Smooth muscle cell (in vitro differentiated cells): ENCODE data around the gene RUNX3. TPM values are rescaled to one million over a fixed set of nuclear protein-coding genes. Genes with fewer than 3 reads are reported as not detected.

ENCODE experiments used
- DNase-seq: peaks from one replicate; lab custom pipeline; 2025; ENCODE audit not compliant: unreplicated experiment; lab: John Stamatoyannopoulos, UW
- H2AFZ ChIP-seq: fragments of 200-600 bp; sonication (generic); 2 replicates; pipeline ENCODE4 v1.6.0; 2016; ENCODE audit warnings: antibody characterized with exemption, low read depth, mild to moderate bottlenecking
- H3F3A ChIP-seq: fragments of 200-600 bp; sonication (generic); 2 replicates; pipeline ENCODE4 v1.6.0; 2017; ENCODE audit warnings: antibody characterized with exemption, low read depth
- H3K27ac ChIP-seq: fragments of 200-600 bp; sonication (generic); 2 replicates; pipeline ENCODE4 v1.5.1; 2016; ENCODE audit warnings: low read depth, mild to moderate bottlenecking
- H3K27me3 ChIP-seq: fragments of 200-600 bp; sonication (generic); 2 replicates; pipeline ENCODE4 v1.6.1; 2016; ENCODE audit warnings: low read depth, mild to moderate bottlenecking
- H3K36me3 ChIP-seq: fragments of 200-600 bp; sonication (generic); 2 replicates; pipeline ENCODE4 v1.5.1; 2016; ENCODE audit warnings: low read depth
- H3K4me1 ChIP-seq: fragments of 200-600 bp; sonication (generic); 2 replicates; pipeline ENCODE4 v1.5.1; 2016; ENCODE audit warnings: low read depth
- H3K4me2 ChIP-seq: fragments of 200-600 bp; sonication (generic); 2 replicates; pipeline ENCODE4 v1.6.0; 2016; ENCODE audit warnings: mild to moderate bottlenecking
- H3K4me3 ChIP-seq: fragments of 200-600 bp; sonication (generic); 2 replicates; pipeline ENCODE4 v1.5.1; 2016; ENCODE audit warnings: mild to moderate bottlenecking
- H3K79me2 ChIP-seq: fragments of 200-600 bp; sonication (generic); 2 replicates; pipeline ENCODE4 v1.6.0; 2016; ENCODE audit warnings: low read depth, mild to moderate bottlenecking
- H3K9ac ChIP-seq: fragments of 200-600 bp; sonication (generic); 2 replicates; pipeline ENCODE4 v1.6.0; 2016; ENCODE audit warnings: low read depth
- H3K9me3 ChIP-seq: fragments of 200-600 bp; sonication (generic); replicated peaks from 2 replicates; pipeline ENCODE4 v1.5.1; 2016; ENCODE audit warnings: low read depth
- H4K20me1 ChIP-seq: fragments of 200-600 bp; sonication (generic); 2 replicates; pipeline ENCODE4 v1.6.0; 2016; ENCODE audit warnings: low read depth
- WGBS: methylation state at CpG from one replicate; pipeline ENCODE4 v1.1.7; 2016; ENCODE audit warnings: low lambda C conversion rate; 5-methylcytosine and 5-hydroxymethylcytosine counted together
- polyA plus RNA-seq: library from polyadenylated mRNA; unstranded; fragments of >200 nt; fragmentation: Nextera tagmentation; extraction: Ambion mirVana; gene quantifications from 2 replicates; pipeline ENCODE4 v1.2.1, GENCODE V29; 2016
- total RNA-seq: library from RNA; depleted of rRNA; stranded (reverse); fragments of >200 nt; gene quantifications from 2 replicates; pipeline ENCODE4 v1.2.3, GENCODE V29; 2014
- TF ChIP-seq, protein P1 (sequence below): fragments of 200-600 bp; sonication (generic); IDR thresholded peaks from 2 replicates; pipeline ENCODE4 v1.5.1; 2017; ENCODE audit warnings: borderline replicate concordance, mild to moderate bottlenecking, antibody characterized with exemption; ENCODE audit not compliant: insufficient read depth, poor library complexity, severe bottlenecking

RUNX3 gene
- total and polyA plus RNA-seq, 2 experiments from 2014 or later, result 4.5 to 8.2 TPM

DNA sequence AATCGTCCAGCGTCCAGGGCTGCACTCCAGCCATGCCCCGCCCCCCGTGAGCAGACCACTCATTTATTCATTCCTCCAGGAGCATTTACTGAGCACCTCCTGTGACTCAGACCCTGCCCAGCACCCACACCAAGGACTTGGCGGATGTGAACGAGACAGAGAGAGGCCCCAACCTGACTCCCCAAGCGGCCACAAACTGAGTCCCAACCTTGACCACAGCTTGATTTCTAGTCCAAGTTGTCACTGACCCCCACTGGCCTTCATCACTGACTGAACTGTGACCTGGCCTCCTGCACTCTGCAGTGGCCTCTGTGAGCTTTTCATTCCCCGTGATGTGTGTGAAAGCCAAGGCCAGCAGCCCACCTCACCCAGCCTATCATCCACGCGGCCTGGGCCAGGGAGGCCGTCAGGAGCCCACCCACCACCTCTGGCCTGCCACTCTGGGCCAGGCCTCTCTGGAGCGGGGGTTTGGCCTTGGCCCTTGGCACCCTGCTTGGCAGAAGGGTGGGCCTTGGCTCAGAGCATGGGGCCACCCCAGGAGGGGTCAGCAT, 19.3 kb upstream of the RUNX3 start:
- peak overlapping the region; percentile 50 for H3K4me2 ChIP-seq
- H3K79me2 ChIP-seq, result no peaks in the 10 kb centered on the region
- TF ChIP-seq, protein P1, sequence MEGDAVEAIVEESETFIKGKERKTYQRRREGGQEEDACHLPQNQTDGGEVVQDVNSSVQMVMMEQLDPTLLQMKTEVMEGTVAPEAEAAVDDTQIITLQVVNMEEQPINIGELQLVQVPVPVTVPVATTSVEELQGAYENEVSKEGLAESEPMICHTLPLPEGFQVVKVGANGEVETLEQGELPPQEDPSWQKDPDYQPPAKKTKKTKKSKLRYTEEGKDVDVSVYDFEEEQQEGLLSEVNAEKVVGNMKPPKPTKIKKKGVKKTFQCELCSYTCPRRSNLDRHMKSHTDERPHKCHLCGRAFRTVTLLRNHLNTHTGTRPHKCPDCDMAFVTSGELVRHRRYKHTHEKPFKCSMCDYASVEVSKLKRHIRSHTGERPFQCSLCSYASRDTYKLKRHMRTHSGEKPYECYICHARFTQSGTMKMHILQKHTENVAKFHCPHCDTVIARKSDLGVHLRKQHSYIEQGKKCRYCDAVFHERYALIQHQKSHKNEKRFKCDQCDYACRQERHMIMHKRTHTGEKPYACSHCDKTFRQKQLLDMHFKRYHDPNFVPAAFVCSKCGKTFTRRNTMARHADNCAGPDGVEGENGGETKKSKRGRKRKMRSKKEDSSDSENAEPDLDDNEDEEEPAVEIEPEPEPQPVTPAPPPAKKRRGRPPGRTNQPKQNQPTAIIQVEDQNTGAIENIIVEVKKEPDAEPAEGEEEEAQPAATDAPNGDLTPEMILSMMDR, result no peak
- H2AFZ ChIP-seq, result no peak overlapping the region
- H3K9me3 ChIP-seq, result no peaks in the 10 kb centered on the region
- no peaks in the 10 kb centered on the region for H3K4me1 ChIP-seq
- WGBS, result 57% methylated on average over 12 of the region's 12 CpGs
- H3K4me3 ChIP-seq, result no peak overlapping the region
- peak overlapping the region; percentile 33 for H3K9ac ChIP-seq
- peak overlapping the region; percentile 83 for H3K27ac ChIP-seq
- DNase-seq, result no peak
- H3K36me3 ChIP-seq, result no peaks in the 10 kb centered on the region
- H3K27me3 ChIP-seq, result no peaks in the 10 kb centered on the region
- peaks cover 5% of the 10 kb centered on the region for H3F3A ChIP-seq
- no peaks in the 10 kb centered on the region for H4K20me1 ChIP-seq

DNA sequence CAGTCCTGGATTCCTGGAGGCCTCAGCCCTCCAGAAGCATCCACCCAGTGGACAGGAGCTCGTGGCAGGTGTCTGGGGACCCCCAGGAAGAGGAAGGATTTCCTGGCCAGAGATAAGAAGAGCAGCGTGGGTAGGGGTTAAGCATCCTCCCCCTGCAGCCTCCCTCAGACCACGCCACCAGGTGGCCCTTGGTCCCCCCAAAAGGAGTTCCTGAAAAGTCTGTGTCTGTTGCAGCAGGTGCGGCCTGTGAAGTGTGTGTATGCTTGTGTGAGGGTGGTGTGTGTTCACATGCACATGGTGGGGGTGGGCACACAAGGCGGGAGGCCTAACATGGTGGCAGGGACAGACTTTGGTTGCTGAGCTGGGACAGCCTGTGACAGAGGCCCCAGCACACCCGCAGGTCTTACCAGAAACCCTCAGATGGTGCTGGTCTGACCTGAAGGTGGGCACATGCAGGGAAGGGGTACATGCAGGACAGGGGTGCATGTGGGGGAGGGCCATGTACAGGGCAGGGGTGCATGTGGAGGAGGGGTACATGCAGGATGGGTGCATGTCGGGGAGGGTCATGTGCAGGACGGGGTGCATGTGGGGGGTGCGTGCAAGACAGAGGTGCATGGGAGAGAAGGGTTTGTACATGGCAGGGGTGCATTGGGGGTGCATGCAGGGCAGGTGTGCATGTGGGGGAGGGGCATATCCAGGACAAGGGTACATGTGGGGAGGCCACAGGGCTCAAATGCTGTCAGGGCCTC, 18.2 kb upstream of the RUNX3 start:
- H3K27me3 ChIP-seq, result no peaks in the 10 kb centered on the region
- DNase-seq, result no peak
- WGBS, result 93% methylated on average over 6 of the region's 9 CpGs

DNA sequence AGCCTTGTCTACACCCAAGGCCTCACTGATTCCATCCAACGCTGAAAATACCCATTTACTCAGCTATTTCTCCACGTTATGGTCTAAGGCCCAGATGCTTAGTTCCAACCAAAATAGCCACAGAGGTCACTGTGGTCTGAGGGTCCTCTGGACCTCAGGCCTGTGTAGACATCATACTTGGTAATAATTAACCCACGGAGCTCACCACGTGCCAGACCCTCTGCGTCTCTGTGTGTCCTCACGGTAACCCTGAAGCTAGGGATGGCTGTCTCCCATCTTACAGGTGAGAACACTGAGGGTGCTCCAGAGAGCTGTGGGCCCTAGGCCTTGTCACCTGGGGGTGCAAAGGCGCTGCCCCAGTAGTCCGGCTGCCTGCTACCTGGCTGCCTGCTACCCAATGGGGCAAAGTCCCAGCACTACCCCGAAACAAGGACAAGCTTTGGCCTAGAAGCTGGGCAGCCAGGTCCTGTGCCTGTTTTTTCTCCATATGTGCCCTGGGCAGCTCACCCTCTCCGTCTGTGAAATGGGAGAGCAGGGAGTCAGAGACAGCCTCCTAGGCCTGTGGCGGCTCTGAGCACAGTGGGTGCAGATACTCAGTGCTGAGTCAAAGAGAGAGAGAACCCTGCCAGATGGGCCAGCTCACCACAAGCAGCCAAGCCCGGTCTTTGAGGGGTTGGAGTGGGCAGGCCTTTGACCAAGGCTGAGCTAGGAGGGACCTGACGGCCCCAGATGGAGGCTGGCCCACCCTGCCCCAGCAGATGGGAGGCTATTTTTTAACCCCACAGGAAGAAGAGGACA, 17.0 kb upstream of the RUNX3 start:
- Histone ChIP-seq H4K20me1 (no peaks in the 10 kb centered on the region), H3F3A (no peaks in the 10 kb centered on the region), H3K4me1 (no peaks in the 10 kb centered on the region), H2AFZ (no peak overlapping the region), H3K36me3 (no peaks in the 10 kb centered on the region), H3K4me2 (no peak overlapping the region), H3K27ac (peak overlapping the region; percentile 19), H3K79me2 (no peaks in the 10 kb centered on the region), H3K9ac (no peak overlapping the region), H3K9me3 (no peaks in the 10 kb centered on the region), H3K4me3 (no peak overlapping the region), H3K27me3 (no peaks in the 10 kb centered on the region)
- 73% methylated on average over 13 of the region's 13 CpGs for WGBS
- DNase-seq, result no peak
- TF ChIP-seq, protein P1, result no peak

More for the DNA sequence above, 18.2 kb upstream of the RUNX3 start:
- TF ChIP-seq, protein P1, result no peak
- no peak overlapping the region for H3K9ac ChIP-seq
- H3K36me3 ChIP-seq, result no peaks in the 10 kb centered on the region
- no peak overlapping the region for H3K27ac ChIP-seq
- peaks cover 5% of the 10 kb centered on the region for H3F3A ChIP-seq
- no peaks in the 10 kb centered on the region for H3K79me2 ChIP-seq
- H3K4me1 ChIP-seq, result no peaks in the 10 kb centered on the region
- H4K20me1 ChIP-seq, result no peaks in the 10 kb centered on the region
- no peaks in the 10 kb centered on the region for H3K9me3 ChIP-seq
- no peak overlapping the region for H2AFZ ChIP-seq
- H3K4me2 ChIP-seq, result no peak overlapping the region
- no peak overlapping the region for H3K4me3 ChIP-seq
